Astrocyte (in vitro differentiated cells and primary cell): ENCODE data around the gene ADRA2C. TPM values are rescaled to one million over a fixed set of nuclear protein-coding genes. Genes with fewer than 3 reads are reported as not detected.

Experiments
- DNase-seq: peaks from one replicate; pipeline ENCODE4 v3.0.0-alpha.2; 2010; ENCODE audit warnings: low read depth
- FAIRE-seq: peaks from 2 replicates; lab custom pipeline; 2011; peaks lifted over from hg19 to GRCh38; lab: Jason Lieb, UNC
- H2AFZ ChIP-seq: 2 replicates; pipeline ENCODE4 v1.6.0; 2012; ENCODE audit warnings: low read depth, low read length, inconsistent platforms
- H3K27ac ChIP-seq: 2 replicates; pipeline ENCODE4 v1.5.1; 2011; ENCODE audit warnings: low read depth, low read length, inconsistent platforms
- H3K27me3 ChIP-seq: 2 replicates; pipeline ENCODE4 v1.6.0; 2011; ENCODE audit warnings: low read length, inconsistent platforms; ENCODE audit not compliant: insufficient read depth
- H3K36me3 ChIP-seq: 2 replicates; pipeline ENCODE4 v1.5.1; 2011; ENCODE audit warnings: low read length, inconsistent platforms; ENCODE audit not compliant: insufficient read depth
- H3K4me1 ChIP-seq: 2 replicates; pipeline ENCODE4 v1.5.1; 2011; ENCODE audit warnings: low read length, inconsistent platforms; ENCODE audit not compliant: insufficient read depth
- H3K4me2 ChIP-seq: 2 replicates; pipeline ENCODE4 v1.6.0; 2012; ENCODE audit warnings: low read length, inconsistent platforms
- H3K4me3 ChIP-seq: 2 replicates; pipeline ENCODE4 v1.5.1; 2011; ENCODE audit warnings: low read depth, mild to moderate bottlenecking, low read length, inconsistent platforms; ENCODE audit not compliant: insufficient read depth
- H3K79me2 ChIP-seq: 2 replicates; pipeline ENCODE4 v1.6.0; 2012; ENCODE audit warnings: mild to moderate bottlenecking, low read length, inconsistent platforms; ENCODE audit not compliant: insufficient read depth
- H3K9ac ChIP-seq: 2 replicates; pipeline ENCODE4 v1.6.0; 2012; ENCODE audit warnings: mild to moderate bottlenecking, low read length, inconsistent platforms
- H3K9me3 ChIP-seq: 2 replicates; pipeline ENCODE4 v1.5.1; 2012; ENCODE audit warnings: low read depth, mild to moderate bottlenecking, low read length, inconsistent platforms; ENCODE audit not compliant: insufficient read depth
- H4K20me1 ChIP-seq: 2 replicates; pipeline ENCODE4 v1.6.0; 2012; ENCODE audit warnings: low read length, inconsistent platforms; ENCODE audit not compliant: insufficient read depth
- H3K27ac Mint-ChIP-seq: one replicate; pipeline ENCODE4 v1.8.0; 2021; ENCODE audit warnings: mild to moderate bottlenecking, mixed read lengths; ENCODE audit not compliant: unreplicated experiment
- H3K27me3 Mint-ChIP-seq: one replicate; pipeline ENCODE4 v1.8.0; 2021; ENCODE audit warnings: low read depth, mixed read lengths; ENCODE audit not compliant: unreplicated experiment
- H3K36me3 Mint-ChIP-seq: one replicate; pipeline ENCODE4 v1.8.0; 2021; ENCODE audit warnings: low read depth, mixed read lengths; ENCODE audit not compliant: unreplicated experiment
- H3K4me1 Mint-ChIP-seq: one replicate; pipeline ENCODE4 v1.8.0; 2021; ENCODE audit warnings: low read depth, mixed read lengths; ENCODE audit not compliant: unreplicated experiment
- H3K4me3 Mint-ChIP-seq: one replicate; pipeline ENCODE4 v1.8.0; 2021; ENCODE audit warnings: mild to moderate bottlenecking, moderate library complexity, mixed read lengths; ENCODE audit not compliant: unreplicated experiment
- H3K9me3 Mint-ChIP-seq: one replicate; pipeline ENCODE4 v1.8.0; 2021; ENCODE audit warnings: mild to moderate bottlenecking, mixed read lengths; ENCODE audit not compliant: unreplicated experiment
- EZH2 ChIP-seq: IDR thresholded peaks from 2 replicates; pipeline ENCODE4 v1.6.1; 2012; ENCODE audit warnings: mild to moderate bottlenecking, low read length, inconsistent platforms; ENCODE audit not compliant: insufficient read depth
- total RNA-seq: library from RNA; stranded (reverse); gene quantifications from 2 replicates; pipeline ENCODE4 v1.2.1, GENCODE V29; 2021
- TF ChIP-seq, protein P1 (sequence below): IDR thresholded peaks from 2 replicates; pipeline ENCODE4 v1.5.1; 2011; ENCODE audit warnings: low read depth, mild to moderate bottlenecking, inconsistent platforms, low read length, moderate library complexity; ENCODE audit not compliant: insufficient read depth

Gene ADRA2C
- total RNA-seq, 1 donor from 2014 or later = 4.2 TPM

DNA sequence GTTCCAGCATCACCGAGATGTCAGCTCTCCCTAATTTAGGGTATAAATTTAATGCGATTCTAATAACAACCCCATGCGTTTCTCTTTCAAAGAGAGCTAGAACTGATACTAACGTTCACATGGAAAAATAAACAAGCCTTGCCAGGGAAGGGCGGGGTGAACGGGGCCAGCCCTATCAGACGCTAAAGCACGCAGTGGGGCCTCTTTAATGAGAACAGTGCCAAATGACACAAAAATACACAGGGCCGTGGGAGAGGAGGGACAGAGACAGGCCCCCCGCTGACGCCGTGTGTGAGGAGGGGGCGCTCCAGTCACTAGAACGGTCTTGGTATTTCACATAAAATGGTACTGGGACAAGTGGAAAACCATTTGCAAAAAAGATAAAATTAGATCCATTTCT is 21.3 kb upstream of the ADRA2C start:
- Histone ChIP-seq H3K4me2 (no peak overlapping the region), H3K27ac (no peak overlapping the region), H3K27me3 (peaks cover 22% of the 10 kb centered on the region), H2AFZ (no peak overlapping the region), H3K9ac (no peak overlapping the region), H3K4me1 (no peaks in the 10 kb centered on the region), H3K4me3 (no peak overlapping the region), H3K79me2 (no peaks in the 10 kb centered on the region), H3K9me3 (peaks cover 7% of the 10 kb centered on the region), H3K36me3 (no peaks in the 10 kb centered on the region), H4K20me1 (no peaks in the 10 kb centered on the region)
- Mint-ChIP-seq H3K4me1 (no peaks in the 10 kb centered on the region), H3K27me3 (peaks cover 65% of the 10 kb centered on the region), H3K27ac (no peak overlapping the region), H3K36me3 (peaks cover 1% of the 10 kb centered on the region), H3K9me3 (peaks cover 17% of the 10 kb centered on the region), H3K4me3 (no peak overlapping the region)
- DNase-seq (no peak), FAIRE-seq (no peak)
- TF ChIP-seq EZH2 = no peak
- TF ChIP-seq, protein P1, sequence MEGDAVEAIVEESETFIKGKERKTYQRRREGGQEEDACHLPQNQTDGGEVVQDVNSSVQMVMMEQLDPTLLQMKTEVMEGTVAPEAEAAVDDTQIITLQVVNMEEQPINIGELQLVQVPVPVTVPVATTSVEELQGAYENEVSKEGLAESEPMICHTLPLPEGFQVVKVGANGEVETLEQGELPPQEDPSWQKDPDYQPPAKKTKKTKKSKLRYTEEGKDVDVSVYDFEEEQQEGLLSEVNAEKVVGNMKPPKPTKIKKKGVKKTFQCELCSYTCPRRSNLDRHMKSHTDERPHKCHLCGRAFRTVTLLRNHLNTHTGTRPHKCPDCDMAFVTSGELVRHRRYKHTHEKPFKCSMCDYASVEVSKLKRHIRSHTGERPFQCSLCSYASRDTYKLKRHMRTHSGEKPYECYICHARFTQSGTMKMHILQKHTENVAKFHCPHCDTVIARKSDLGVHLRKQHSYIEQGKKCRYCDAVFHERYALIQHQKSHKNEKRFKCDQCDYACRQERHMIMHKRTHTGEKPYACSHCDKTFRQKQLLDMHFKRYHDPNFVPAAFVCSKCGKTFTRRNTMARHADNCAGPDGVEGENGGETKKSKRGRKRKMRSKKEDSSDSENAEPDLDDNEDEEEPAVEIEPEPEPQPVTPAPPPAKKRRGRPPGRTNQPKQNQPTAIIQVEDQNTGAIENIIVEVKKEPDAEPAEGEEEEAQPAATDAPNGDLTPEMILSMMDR = no peak

DNA sequence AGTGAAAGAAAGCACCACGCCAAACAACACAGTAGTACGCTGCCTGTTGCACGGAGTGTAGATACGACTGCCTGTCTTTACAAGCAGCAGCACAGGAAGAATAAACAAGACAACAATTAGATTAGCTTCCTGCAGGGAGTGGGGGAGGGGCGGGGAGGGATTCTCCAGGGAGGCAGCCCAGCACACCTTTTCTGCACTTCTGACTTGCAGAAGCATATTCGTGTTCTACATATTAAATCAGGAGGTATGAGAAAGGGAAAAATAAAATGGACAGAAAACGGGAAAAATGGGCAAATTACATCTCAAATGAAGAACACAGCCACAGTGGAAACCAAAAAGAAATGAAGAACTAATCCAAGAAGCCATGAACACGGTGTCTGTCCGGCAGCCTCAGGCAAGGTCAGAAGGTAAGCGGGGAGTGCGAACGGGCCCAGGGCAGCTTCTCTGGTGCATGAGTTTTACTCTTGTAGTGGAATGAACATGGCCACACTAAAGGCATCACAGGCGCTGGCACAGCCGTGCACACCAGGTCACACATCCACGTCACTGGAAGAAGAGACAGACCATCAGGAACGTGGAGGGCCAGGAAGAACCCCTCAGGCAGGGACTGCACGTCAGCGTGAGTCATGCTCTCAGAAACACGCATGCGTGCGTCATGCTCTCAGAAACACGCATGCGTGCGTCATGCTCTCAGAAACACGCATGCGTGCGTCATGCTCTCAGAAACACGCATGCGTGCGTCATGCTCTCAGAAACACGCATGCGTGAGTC is 20.1 kb upstream of the ADRA2C start:
- H3K27ac Mint-ChIP-seq = no peak overlapping the region
- H4K20me1 ChIP-seq = no peaks in the 10 kb centered on the region
- no peak overlapping the region for H3K9ac ChIP-seq
- H3K36me3 Mint-ChIP-seq = peaks cover 1% of the 10 kb centered on the region
- peaks cover 68% of the 10 kb centered on the region for H3K27me3 Mint-ChIP-seq
- peaks cover 7% of the 10 kb centered on the region for H3K9me3 ChIP-seq
- no peak for FAIRE-seq
- peaks cover 22% of the 10 kb centered on the region for H3K27me3 ChIP-seq
- no peak overlapping the region for H3K4me3 ChIP-seq
- H3K4me3 Mint-ChIP-seq = no peak overlapping the region
- H3K4me1 ChIP-seq = no peaks in the 10 kb centered on the region
- DNase-seq = no peak
- no peaks in the 10 kb centered on the region for H3K79me2 ChIP-seq
- no peaks in the 10 kb centered on the region for H3K4me1 Mint-ChIP-seq
- peaks cover 17% of the 10 kb centered on the region for H3K9me3 Mint-ChIP-seq
- no peak for TF ChIP-seq EZH2
- TF ChIP-seq, protein P1 = no peak
- H3K27ac ChIP-seq = no peak overlapping the region
- H2AFZ ChIP-seq = no peak overlapping the region
- no peak overlapping the region for H3K4me2 ChIP-seq
- no peaks in the 10 kb centered on the region for H3K36me3 ChIP-seq
